Breast epithelium (tissue), 4 donors: ENCODE data around the gene VPS16. TPM values are rescaled to one million over a fixed set of nuclear protein-coding genes. Genes with fewer than 3 reads are reported as not detected.
"Not testable (repeated sequence)": the region's sequence is repeated elsewhere in the genome, so short reads cannot be mapped to it uniquely, and the experiment has no call there.

Source experiments
- DNase-seq, 2 donors: peaks; one replicate each; pipeline ENCODE4 v3.0.0-alpha.2; 2019; ENCODE audit warnings: low spot score in 2 of 2
- H3K27ac ChIP-seq, 2 donors: fragments of 200-600 bp; sonication (generic) in 1 of 2; one replicate each; pipeline ENCODE4 v1.5.1; 2016 to 2019; ENCODE audit warnings: mild to moderate bottlenecking in 1 of 2
- H3K27me3 ChIP-seq, 2 donors: fragments of 200-600 bp; sonication (generic) in 1 of 2; one replicate each; pipeline versions ENCODE4 v1.5.1 to v1.6.0; 2017 to 2019; ENCODE audit warnings: control low read depth in 1 of 2, mild to moderate bottlenecking in 1 of 2
- H3K36me3 ChIP-seq: fragments of 200-600 bp; one replicate; pipeline ENCODE4 v1.5.1; 2019
- H3K4me1 ChIP-seq, 2 donors: fragments of 200-600 bp; sonication (generic); one replicate each; pipeline ENCODE4 v1.5.1; 2016 to 2019; ENCODE audit warnings: control low read depth in 1 of 2
- H3K4me3 ChIP-seq, 3 donors: fragments of 200-600 bp; sonication (generic); 1 replicate in 2 of 3; 2 replicates in 1 of 3; pipeline ENCODE4 v1.5.1; 2016 to 2019; ENCODE audit warnings: mild to moderate bottlenecking in 3 of 3, moderate library complexity in 2 of 3
- H3K9me3 ChIP-seq, 2 donors: fragments of 200-600 bp; sonication (generic) in 1 of 2; one replicate each; pipeline ENCODE4 v1.5.1; 2016 to 2019; ENCODE audit warnings: control low read depth in 1 of 2
- POLR2A ChIP-seq: fragments of 450-650 bp; IDR thresholded peaks from one replicate; pipeline ENCODE4 v1.6.1; 2016; ENCODE audit warnings: antibody characterized with exemption, mild to moderate bottlenecking, moderate library complexity
- POLR2AphosphoS5 ChIP-seq, 3 donors: sonication (generic); formaldehyde crosslinking; IDR thresholded peaks; one replicate each; pipeline ENCODE4 v1.6.1; 2017; ENCODE audit warnings: antibody characterized with exemption in 3 of 3
- intact Hi-C: fragments of 100-400 bp; cut with DNase I; formaldehyde crosslinking; loops from one replicate; pipeline ENCODE4 v1.15.1; 2023; ENCODE audit warnings: low total_unique reads
- total RNA-seq, 3 donors: library from RNA; depleted of rRNA; stranded (reverse); fragments of >200 nt; gene quantifications; one replicate each; pipeline ENCODE4 v1.1.0, GENCODE V29; 2016
- TF ChIP-seq, protein P1 (sequence below), 3 donors: fragments of 450-650 bp; IDR thresholded peaks; one replicate each; pipeline ENCODE4 v1.5.1; 2016 to 2017; ENCODE audit warnings: antibody characterized with exemption in 3 of 3, mild to moderate bottlenecking in 3 of 3, moderate library complexity in 3 of 3

The VPS16 gene
- total RNA-seq, 3 donors from 2014 or later = 25.3 to 34.7 (median 33.8) TPM

DNA sequence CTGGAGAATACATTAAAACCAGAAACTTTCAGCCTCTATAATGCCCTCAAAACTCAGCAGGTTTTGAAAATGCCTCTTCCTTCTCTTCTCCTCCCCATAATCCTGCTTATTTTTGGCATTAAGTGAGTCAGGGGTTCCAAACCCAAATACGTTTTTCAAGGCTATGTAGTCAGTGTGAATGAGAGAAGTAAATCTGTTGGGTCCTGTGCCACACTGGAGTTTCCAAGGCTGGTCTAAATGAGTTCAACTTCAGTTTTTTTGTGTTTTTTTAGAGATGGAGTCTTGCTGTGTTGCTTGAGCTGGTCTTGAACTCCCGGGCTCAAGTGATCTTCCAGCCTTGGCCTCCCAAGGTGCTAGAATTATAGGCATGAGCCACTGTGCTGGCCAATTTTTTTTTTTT is 53.7 kb downstream of the VPS16 start:
- Histone ChIP-seq H3K27ac (no peak overlapping the region), H3K36me3 (no peaks in the 10 kb centered on the region), H3K9me3 (peaks cover 0 to 3% of the 10 kb centered on the region in 2 donors), H3K4me3 (no peak overlapping the region), H3K4me1 (no peaks in the 10 kb centered on the region), H3K27me3 (no peaks in the 10 kb centered on the region)
- intact Hi-C loops = no loop called here
- no peak for DNase-seq
- TF ChIP-seq, protein P1, sequence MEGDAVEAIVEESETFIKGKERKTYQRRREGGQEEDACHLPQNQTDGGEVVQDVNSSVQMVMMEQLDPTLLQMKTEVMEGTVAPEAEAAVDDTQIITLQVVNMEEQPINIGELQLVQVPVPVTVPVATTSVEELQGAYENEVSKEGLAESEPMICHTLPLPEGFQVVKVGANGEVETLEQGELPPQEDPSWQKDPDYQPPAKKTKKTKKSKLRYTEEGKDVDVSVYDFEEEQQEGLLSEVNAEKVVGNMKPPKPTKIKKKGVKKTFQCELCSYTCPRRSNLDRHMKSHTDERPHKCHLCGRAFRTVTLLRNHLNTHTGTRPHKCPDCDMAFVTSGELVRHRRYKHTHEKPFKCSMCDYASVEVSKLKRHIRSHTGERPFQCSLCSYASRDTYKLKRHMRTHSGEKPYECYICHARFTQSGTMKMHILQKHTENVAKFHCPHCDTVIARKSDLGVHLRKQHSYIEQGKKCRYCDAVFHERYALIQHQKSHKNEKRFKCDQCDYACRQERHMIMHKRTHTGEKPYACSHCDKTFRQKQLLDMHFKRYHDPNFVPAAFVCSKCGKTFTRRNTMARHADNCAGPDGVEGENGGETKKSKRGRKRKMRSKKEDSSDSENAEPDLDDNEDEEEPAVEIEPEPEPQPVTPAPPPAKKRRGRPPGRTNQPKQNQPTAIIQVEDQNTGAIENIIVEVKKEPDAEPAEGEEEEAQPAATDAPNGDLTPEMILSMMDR (IDR thresholded peaks at IDR 0.05) = no peak
- TF ChIP-seq POLR2AphosphoS5 (IDR thresholded peaks at IDR 0.05) (no peak), POLR2A (no peak)

DNA sequence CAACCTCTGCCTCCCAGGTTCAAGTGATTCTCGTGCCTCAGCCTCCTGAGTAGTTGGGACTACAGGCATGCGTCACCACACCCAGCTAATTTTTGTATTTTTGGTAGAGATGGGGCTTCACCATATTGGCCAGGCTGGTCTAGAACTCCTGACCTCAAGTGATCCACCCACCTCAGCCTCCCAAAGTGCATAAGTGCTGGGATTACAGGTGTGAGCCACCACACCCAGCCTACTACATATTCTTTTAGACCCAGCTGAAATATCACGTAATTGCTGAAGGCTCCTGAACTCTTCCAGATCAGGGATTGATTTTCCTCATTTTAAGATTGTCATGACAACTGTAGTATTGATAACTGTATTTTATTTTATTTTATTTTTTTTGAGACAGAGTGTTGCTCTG is 54.6 kb downstream of the VPS16 start:
- H3K9me3 ChIP-seq, H3K27me3 ChIP-seq, DNase-seq, H3K4me3 ChIP-seq, H3K4me1 ChIP-seq, H3K27ac ChIP-seq, H3K36me3 ChIP-seq, intact Hi-C loops: not testable (repeated sequence)

DNA sequence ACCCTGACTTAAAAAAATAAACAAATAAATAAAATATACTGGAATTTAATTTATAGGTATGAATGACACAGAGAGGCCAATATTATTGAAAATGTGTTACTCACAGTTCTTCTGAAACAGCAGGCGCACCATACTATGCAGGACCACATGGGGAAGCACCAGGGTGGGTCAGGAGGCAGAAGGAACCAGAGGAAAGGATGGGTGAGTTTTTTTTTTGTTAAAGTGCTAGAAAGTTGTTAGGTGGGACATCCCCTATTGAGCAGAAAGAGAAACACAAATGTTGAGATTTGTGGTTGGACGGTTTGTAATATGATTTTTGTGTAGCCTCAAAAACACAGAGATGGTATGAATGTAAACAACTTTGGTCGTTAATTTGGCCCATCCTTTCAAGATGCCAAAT is 58.7 kb downstream of the VPS16 start:
- no peak overlapping the region for H3K4me3 ChIP-seq
- DNase-seq = no peak
- no peaks in the 10 kb centered on the region for H3K36me3 ChIP-seq
- intact Hi-C loops = no loop called here
- no peak overlapping the region for H3K27ac ChIP-seq
- peaks cover 0 to 3% of the 10 kb centered on the region in 2 donors for H3K9me3 ChIP-seq
- TF ChIP-seq POLR2A (no peak), POLR2AphosphoS5 (IDR thresholded peaks at IDR 0.05) (no peak)
- TF ChIP-seq, protein P1 (IDR thresholded peaks at IDR 0.05) = no peak
- H3K27me3 ChIP-seq = no peaks in the 10 kb centered on the region
- H3K4me1 ChIP-seq = no peaks in the 10 kb centered on the region

DNA sequence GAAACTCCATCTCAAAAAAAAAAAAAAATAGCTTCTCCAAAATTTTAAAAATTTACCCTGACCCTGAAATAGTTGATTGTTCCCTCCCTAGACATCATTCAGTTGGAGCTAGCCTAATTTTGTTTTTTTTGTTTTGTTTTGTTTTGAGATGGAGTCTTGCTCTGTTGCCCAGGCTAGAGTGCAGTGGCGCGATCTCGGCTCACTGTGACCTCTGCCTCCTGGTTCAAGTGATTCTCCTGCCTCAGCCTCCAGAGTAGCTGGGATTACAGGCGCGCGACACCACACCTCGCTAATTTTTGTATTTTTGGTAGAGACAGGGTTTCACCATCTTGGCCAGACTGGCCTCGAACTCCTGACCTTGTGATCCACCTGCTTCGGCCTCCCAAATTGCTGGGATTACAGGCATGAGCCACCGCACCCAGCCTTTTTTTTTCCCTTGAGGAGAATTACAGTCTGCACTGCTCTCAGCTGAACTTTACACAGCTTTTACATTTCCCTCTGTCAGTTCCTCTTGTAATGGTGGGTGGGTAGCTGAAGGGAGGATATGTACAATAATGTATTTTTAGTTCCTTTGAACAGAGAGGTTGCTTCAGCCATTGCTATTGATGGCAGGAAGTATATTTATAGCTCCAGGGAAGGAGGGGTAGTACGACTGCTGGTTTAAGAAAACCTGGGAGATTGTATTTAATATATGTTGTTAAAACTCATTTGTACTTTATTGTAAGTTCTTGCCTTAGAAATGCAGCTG is 60.5 kb downstream of the VPS16 start:
- no peak for DNase-seq
- Histone ChIP-seq H3K9me3 (no peaks in the 10 kb centered on the region), H3K27ac (no peak overlapping the region), H3K4me1 (no peaks in the 10 kb centered on the region), H3K4me3 (no peak overlapping the region), H3K36me3 (no peaks in the 10 kb centered on the region), H3K27me3 (no peaks in the 10 kb centered on the region)
- TF ChIP-seq, protein P1 (IDR thresholded peaks at IDR 0.05) = no peak
- no peak for TF ChIP-seq POLR2A
- no peak for TF ChIP-seq POLR2AphosphoS5 (IDR thresholded peaks at IDR 0.05)
- intact Hi-C loops = no loop called here

DNA sequence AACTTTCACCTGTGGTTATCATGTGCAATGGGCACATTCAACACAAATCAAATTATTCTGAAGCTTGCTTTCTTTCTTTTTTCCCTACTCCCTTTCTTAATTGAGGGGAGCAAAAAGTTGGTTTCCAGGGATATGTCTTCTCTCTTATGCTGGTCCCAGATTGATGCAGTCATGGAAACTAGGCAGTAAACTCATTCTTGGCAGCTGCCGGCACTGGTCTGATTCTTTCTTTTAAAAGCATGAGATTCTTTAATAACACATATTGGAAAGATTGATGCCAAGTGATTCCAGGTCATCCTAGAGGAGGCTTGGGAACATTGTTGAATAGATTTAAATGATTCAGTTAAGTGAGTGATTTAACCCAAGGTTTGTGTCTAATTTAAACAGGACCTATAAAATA is 61.7 kb downstream of the VPS16 start:
- no peak overlapping the region for H3K4me3 ChIP-seq
- TF ChIP-seq, protein P1 (IDR thresholded peaks at IDR 0.05) = no peak
- TF ChIP-seq POLR2A (no peak), POLR2AphosphoS5 (IDR thresholded peaks at IDR 0.05) (no peak)
- intact Hi-C loops = no loop called here
- DNase-seq = no peak
- H3K36me3 ChIP-seq = no peaks in the 10 kb centered on the region
- no peaks in the 10 kb centered on the region for H3K4me1 ChIP-seq
- no peaks in the 10 kb centered on the region for H3K27me3 ChIP-seq
- no peaks in the 10 kb centered on the region for H3K9me3 ChIP-seq
- no peak overlapping the region for H3K27ac ChIP-seq
